Hippocampal formation (tissue), 2 donors: ENCODE results near the gene B3GLCT.
"Not testable (repeated sequence)": the region's sequence is repeated elsewhere in the genome, so short reads cannot be mapped to it uniquely, and the experiment has no call there.

Experiments
- DNase-seq, 2 donors: peaks; one replicate each; lab custom pipeline; 2025; lab: John Stamatoyannopoulos, UW

Gene B3GLCT

DNA sequence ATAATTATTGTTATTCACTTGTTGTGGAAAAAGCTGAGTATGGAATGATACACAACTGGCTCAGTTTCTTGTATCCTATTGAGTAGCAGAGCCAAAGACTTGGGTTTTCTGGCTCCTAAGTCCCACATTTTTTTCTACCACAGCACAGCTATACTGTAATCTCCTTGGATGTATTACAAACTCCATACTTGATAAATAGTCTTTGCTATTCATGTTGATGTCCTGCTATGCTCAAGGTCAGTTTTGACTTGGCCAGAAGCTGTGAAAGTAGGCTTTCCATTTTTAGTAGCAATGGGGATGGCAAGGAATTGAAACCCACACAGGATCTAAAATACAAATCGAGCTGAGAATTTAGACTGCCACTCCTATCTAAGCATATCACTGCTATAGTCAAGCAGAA is 79.1 kb downstream of the B3GLCT start:
- DNase-seq = no peak

DNA sequence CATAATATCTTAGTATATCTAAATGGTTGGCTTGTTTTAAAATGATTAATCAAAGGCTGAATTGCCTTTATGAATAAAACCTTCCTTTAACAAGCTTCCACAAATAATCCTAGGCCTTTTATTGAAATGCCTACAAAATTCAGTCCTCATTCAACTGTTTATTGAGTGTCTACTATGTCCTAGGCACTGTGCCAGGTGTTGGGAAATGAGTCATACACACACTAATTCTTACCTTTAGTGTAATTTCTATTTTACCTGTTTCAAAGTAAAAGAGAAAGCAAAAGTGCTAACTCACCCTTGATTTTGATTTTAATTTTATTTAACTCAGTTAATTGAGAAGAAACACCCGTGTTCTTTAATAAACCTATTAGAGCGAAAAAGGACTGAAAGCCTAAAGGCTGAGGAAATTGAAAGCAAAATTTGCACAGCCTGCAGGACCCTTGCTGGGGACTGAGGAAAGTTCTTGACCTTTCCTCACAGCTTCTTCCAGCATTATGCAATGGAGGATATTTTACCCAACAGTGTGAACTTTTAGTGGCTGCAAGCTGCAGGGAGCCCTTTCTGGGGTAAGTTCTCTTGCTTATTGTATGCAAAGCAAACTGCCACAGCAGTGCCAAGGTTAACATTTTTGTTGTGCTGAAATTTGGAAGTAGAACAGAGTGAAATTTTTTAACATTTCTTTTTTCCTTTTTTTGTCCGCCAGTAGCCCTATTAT is 83.1 kb downstream of the B3GLCT start:
- no peak for DNase-seq

- DNase-seq = no peak
These were observed 87.2 kb downstream of the B3GLCT start for GRCh38 chr13:31286930-31287329.

- no peak for DNase-seq
These were observed 101.3 kb downstream of the B3GLCT start for GRCh38 chr13:31301119-31301518.

GRCh38 chr13:31310356-31310755 is 110.6 kb downstream of the B3GLCT start:
- no peak for DNase-seq

DNA sequence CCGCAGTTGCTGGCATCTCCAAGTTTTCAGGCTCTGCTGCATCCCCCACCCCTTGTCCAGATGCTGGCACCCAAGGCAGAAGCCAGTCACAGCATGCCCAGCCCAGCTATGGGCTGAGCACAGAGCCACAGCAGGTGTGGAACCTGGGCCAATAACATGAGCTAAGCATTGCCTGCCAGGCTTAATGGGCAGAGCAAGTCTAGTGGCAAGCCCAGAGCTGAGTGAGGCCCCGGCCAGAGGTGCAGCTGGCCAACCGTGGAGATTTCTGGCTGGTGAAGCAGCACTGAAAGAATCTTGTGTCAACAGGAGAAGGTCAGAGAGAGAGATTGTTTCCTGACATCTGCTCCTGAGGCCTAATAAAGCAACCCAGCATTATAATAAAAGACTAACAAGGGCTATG is 111.0 kb downstream of the B3GLCT start:
- DNase-seq = no peak

DNA sequence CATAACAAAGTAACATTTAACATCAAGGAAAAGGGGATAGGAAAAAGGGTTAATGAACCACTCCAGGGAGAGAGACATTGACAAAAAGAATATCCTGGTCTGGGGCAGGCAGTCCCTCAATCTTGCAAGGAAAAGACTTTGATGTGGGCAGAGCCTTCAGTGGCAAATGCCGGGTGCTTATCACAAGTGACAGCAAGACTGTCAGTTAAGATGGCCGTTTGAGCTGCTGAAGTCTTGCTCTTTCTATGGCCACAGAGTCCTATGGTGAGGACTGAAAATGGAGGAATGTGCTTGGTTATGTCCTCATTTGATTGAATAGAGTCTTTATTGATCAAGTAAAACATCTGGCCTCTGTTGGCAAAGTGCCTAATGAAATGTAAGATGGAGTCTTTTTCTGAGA is 112.1 kb downstream of the B3GLCT start:
- no peak for DNase-seq

- DNase-seq = no peak
These were observed 115.2 kb downstream of the B3GLCT start for GRCh38 chr13:31314961-31315360.

- DNase-seq = no peak
These were observed 121.2 kb downstream of the B3GLCT start for GRCh38 chr13:31320946-31321345.

- DNase-seq = no peak
These were observed 121.7 kb downstream of the B3GLCT start for GRCh38 chr13:31321457-31321856.

GRCh38 chr13:31322026-31322425 is 122.3 kb downstream of the B3GLCT start:
- no peak for DNase-seq

DNA sequence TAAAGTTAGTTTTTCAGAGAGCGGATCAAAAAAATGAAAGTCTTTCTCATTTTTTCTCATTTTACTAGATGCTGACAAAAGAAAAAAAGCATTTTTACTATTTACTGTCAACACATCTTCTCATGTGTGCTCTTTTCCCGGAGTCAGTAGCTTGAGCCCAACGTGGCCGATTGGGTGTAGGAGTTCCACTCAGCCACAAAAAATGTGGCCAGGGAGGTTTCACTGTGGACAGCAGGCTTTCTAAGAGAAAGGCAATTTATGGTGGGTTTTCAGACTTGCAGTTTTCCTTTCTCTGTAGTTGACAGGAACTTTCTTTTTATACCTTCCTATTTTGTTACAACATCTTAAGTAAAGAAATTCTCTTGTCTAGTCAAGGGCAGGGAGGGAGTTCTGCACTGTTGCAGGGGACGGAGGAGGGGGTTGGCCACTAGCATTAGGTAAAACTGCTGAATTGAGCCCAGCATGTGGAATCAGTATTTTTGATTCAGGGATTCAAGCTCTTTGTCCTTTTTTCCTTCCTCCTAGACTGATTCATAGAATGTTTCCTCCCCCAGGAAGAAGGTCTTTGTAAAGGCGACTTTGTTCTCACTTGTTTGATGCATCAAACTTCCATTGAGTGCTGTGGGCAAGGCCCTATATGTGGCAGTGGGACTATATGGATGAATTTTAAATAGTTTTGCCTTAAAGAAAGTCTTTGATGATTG is 123.1 kb downstream of the B3GLCT start:
- DNase-seq = no peak

DNA sequence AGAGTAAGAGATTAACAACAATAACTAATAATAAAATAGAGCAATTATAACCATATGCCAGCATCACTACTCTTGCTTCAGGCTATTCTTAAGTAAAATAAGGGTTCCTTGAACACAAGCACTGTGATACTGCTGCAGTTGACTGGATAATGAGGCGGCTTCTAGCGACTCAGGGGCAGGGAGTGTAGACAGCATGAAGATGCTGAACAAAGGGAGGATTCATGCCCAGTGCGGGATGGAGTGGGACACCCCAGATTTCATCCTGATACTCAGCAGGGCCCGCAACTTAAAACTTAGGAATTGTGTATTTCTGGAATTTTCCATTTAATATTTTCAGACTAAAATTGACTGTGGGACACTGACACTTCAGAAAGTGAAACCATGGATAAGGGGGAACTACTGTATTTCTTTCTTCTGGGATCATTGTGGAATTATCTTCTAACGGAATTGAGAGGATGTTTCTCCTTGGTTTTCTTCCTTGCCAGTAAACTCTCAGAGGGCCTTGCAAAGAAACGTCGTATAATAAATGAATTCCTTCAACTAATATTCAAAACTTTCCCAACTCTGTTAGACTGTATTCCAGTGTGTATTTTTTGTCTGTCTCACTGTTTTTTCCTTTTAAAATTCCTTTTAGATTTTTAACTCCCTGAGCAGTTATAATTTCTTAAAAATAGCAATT is 127.5 kb downstream of the B3GLCT start:
- DNase-seq = no peak

GRCh38 chr13:31328549-31329235 is 128.9 kb downstream of the B3GLCT start:
- DNase-seq = no peak

- DNase-seq = no peak
These were observed 130.5 kb downstream of the B3GLCT start for GRCh38 chr13:31330236-31330635.

DNA sequence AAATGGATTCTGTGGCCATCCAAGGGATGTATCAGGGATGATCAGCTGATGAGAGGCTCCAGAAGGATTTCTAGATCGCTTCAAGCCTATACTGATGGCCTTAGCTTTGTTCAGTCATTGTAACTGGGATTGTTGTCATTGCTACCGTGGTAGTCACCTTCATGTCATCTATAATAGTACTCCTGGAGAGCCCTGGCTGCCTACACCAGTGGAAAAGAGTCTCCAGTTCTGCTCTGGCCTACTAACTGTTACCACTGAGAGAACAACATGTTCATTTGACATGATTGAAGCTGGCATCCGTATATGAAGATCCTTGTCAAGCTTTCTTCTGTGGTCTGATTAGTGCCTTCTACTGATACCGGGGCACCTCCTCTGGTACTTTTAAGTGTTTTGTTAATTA is 131.3 kb downstream of the B3GLCT start:
- DNase-seq = no peak

- DNase-seq = no peak
These were observed 134.8 kb downstream of the B3GLCT start for GRCh38 chr13:31334547-31334946.

DNA sequence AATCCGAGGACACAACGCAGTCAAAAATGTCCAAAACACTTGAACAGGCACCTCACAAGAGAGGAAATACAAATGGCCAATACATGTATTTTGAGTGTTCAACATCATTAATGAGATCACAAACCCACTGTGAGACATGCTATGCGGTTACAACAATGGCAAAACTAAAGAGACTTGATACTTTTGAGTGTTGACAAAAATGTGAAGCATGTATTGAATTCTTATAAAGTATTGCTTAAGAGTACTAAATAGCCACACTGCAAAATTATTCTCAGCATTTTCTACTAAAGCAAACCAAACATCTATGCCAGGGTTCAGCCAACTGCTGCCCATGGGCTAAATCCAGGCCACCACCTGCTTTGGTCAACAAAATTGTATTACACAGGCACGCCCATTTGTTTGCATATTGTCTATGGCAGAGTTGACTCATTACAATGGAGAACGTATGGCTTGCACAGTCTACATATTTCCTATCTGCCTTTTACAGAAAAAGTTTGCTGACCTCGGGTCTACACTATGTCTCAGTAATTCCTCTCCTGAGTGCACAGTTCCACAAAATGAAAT is 135.3 kb downstream of the B3GLCT start:
- no peak for DNase-seq

GRCh38 chr13:31339616-31340015 is 139.8 kb downstream of the B3GLCT start:
- not testable (repeated sequence) for DNase-seq

GRCh38 chr13:31340848-31341247 is 141.1 kb downstream of the B3GLCT start:
- not testable (repeated sequence) for DNase-seq

- DNase-seq = no peak
These were observed 147.1 kb downstream of the B3GLCT start for GRCh38 chr13:31346891-31347290.

DNA sequence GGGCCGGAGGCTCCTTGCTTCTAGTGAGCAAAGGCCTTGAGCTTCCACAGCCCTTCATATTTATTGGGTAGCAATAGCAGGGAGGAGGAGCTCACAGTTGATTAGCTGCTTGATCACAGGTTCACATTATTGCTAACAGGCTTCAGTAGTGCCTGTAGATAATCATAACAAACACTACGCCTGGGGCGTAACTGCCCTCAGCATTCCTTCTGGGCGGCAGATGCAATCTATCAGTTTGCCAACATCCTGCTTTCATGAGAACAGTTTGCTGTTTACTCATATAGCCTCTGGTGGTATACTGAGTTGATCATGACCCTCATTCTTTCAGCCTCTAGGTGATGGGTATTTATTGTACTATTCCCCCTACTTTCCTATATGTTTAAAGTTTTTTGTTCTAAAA is 149.4 kb downstream of the B3GLCT start:
- DNase-seq = no peak
